Tibial nerve (tissue), 4 donors: Measurements from ENCODE around the gene CEL.

ENCODE experiments used
- EP300 ChIP-seq, 2 donors: sonication (generic); formaldehyde crosslinking; IDR thresholded peaks; one replicate each; pipeline ENCODE4 v1.6.1; 2017; ENCODE audit warnings: antibody characterized with exemption in 2 of 2, mild to moderate bottlenecking in 1 of 2
- POLR2A ChIP-seq, 2 donors: fragments of 450-650 bp; IDR thresholded peaks; one replicate each; pipeline ENCODE4 v1.6.1; 2017; ENCODE audit warnings: antibody characterized with exemption in 2 of 2, mild to moderate bottlenecking in 2 of 2, moderate library complexity in 2 of 2
- TF ChIP-seq, protein P1 (sequence below), 5 experiments: fragments of 200-600 bp in 3 of 5; fragments of 450-650 bp in 2 of 5; sonication (generic) in 3 of 5; IDR thresholded peaks; one replicate each; pipeline ENCODE4 v1.5.1; 2016 to 2019; ENCODE audit warnings: antibody characterized with exemption in 5 of 5, mild to moderate bottlenecking in 3 of 5, moderate library complexity in 2 of 5

DNA sequence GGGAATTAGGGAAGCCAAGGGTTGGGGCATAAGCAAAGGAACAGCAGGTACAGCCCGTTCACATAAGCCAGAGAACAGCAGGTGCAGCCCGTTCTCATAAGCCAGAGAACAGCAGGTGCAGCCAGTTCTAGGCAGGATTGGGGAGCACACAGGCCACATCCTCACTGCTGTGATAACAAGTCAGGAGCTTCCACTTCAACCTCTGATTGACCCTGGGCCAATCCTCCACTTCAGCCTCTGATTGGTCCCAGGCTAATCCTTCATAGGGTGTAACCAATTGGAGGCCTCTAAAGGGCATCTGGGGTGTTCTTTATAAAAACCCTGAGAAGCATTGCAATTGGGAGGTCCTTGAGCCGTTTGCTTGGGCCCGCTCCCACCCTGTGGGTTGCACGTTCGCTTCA is 27.5 kb downstream of the CEL start:
- TF ChIP-seq POLR2A (IDR thresholded peaks at IDR 0.05) (no peak), EP300 (IDR thresholded peaks at IDR 0.05) (no peak)
- TF ChIP-seq, protein P1, sequence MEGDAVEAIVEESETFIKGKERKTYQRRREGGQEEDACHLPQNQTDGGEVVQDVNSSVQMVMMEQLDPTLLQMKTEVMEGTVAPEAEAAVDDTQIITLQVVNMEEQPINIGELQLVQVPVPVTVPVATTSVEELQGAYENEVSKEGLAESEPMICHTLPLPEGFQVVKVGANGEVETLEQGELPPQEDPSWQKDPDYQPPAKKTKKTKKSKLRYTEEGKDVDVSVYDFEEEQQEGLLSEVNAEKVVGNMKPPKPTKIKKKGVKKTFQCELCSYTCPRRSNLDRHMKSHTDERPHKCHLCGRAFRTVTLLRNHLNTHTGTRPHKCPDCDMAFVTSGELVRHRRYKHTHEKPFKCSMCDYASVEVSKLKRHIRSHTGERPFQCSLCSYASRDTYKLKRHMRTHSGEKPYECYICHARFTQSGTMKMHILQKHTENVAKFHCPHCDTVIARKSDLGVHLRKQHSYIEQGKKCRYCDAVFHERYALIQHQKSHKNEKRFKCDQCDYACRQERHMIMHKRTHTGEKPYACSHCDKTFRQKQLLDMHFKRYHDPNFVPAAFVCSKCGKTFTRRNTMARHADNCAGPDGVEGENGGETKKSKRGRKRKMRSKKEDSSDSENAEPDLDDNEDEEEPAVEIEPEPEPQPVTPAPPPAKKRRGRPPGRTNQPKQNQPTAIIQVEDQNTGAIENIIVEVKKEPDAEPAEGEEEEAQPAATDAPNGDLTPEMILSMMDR (IDR thresholded peaks at IDR 0.05): no peak
